Gastrocnemius medialis (tissue), 4 donors: ENCODE results near the gene CPLX1.

Source experiments
- POLR2A ChIP-seq, 2 donors: fragments of 450-650 bp; IDR thresholded peaks; one replicate each; pipeline ENCODE4 v1.6.1; 2017; ENCODE audit warnings: antibody characterized with exemption in 2 of 2, mild to moderate bottlenecking in 2 of 2, moderate library complexity in 2 of 2
- TF ChIP-seq, protein P1 (sequence below), 5 experiments: fragments of 450-650 bp in 3 of 5; fragments of 200-600 bp in 2 of 5; sonication (generic) in 2 of 5; IDR thresholded peaks in 4 of 5; conservative IDR thresholded peaks in 1 of 5; 1 replicate in 4 of 5; 2 replicates in 1 of 5; pipeline ENCODE4 v1.5.1; 2016 to 2019; ENCODE audit warnings: antibody characterized with exemption in 5 of 5, mild to moderate bottlenecking in 3 of 5, moderate library complexity in 3 of 5

GRCh38 chr4:785332-786073, 40.4 kb downstream of the CPLX1 start:
- TF ChIP-seq, protein P1, sequence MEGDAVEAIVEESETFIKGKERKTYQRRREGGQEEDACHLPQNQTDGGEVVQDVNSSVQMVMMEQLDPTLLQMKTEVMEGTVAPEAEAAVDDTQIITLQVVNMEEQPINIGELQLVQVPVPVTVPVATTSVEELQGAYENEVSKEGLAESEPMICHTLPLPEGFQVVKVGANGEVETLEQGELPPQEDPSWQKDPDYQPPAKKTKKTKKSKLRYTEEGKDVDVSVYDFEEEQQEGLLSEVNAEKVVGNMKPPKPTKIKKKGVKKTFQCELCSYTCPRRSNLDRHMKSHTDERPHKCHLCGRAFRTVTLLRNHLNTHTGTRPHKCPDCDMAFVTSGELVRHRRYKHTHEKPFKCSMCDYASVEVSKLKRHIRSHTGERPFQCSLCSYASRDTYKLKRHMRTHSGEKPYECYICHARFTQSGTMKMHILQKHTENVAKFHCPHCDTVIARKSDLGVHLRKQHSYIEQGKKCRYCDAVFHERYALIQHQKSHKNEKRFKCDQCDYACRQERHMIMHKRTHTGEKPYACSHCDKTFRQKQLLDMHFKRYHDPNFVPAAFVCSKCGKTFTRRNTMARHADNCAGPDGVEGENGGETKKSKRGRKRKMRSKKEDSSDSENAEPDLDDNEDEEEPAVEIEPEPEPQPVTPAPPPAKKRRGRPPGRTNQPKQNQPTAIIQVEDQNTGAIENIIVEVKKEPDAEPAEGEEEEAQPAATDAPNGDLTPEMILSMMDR (IDR thresholded peaks at IDR 0.05 in 4 of 5, conservative IDR thresholded peaks at IDR 0.05 in 1 of 5) = no peak
- no peak for TF ChIP-seq POLR2A (IDR thresholded peaks at IDR 0.05)
